Measurements from ENCODE around the gene RPL4.
"Not testable (repeated sequence)": the region's sequence is repeated elsewhere in the genome, so short reads cannot be mapped to it uniquely, and the experiment has no call there.

The RPL4 gene

GRCh38 chr15:66472176-66472999 is 32.3 kb downstream of the RPL4 start:
- Histone ChIP-seq H2BK120ac (ENCODE audit: low read depth, low read length) (no peak overlapping the region), H2BK12ac (ENCODE audit: low read length in 2 of 2) (no peak overlapping the region), H3K23ac (ENCODE audit: low read length in 2 of 2) (no peak overlapping the region), H3K36me3 (ENCODE audit: control insufficient read depth in 1 of 2, insufficient read depth in 2 of 2, low read depth in 1 of 2, low read length in 2 of 2) (peaks cover 0 to 6% of the 10 kb centered on the region in 2 experiments), H3K4me2 (ENCODE audit: low read length, poor library complexity, severe bottlenecking) (no peak overlapping the region), H3K9ac (ENCODE audit: low read length) (peak overlapping the region; percentile 9), H3K27ac (ENCODE audit: low read length, poor library complexity, severe bottlenecking) (peak overlapping the region; percentile 40), H3K4me1 (ENCODE audit: control insufficient read depth, insufficient read depth, low read depth, low read length) (peaks cover 7% of the 10 kb centered on the region), H2AFZ (ENCODE audit: low read depth, low read length) (no peak overlapping the region), H3K4ac (ENCODE audit: low read depth in 1 of 2, low read length in 2 of 2) (no peak overlapping the region), H4K91ac (ENCODE audit: low read length) (no peak overlapping the region), H2BK5ac (ENCODE audit: low read depth, low read length, poor library complexity, severe bottlenecking) (no peak overlapping the region), H4K8ac (ENCODE audit: low read length) (peak overlapping the region; percentile 16), H3K9me3 (ENCODE audit: control insufficient read depth, low read length) (no peaks in the 10 kb centered on the region), H2BK15ac (ENCODE audit: low read depth, poor library complexity, severe bottlenecking) (no peak overlapping the region), H3K27me3 (ENCODE audit: control insufficient read depth in 1 of 2, insufficient read depth in 1 of 2, low read length in 2 of 2) (no peaks in the 10 kb centered on the region), H2AK5ac (ENCODE audit: low read length, severe bottlenecking) (peak overlapping the region; percentile 57), H3K79me1 (replicated peaks; ENCODE audit: low read length, poor library complexity, severe bottlenecking) (peaks cover 23% of the 10 kb centered on the region), H3K18ac (ENCODE audit: low read depth in 1 of 2, low read length in 2 of 2) (no peak overlapping the region), H3K4me3 (ENCODE audit: insufficient read depth in 1 of 2, low read depth in 1 of 2, low read length in 2 of 2) (peak overlapping the region in 1 of 2 experiments; percentile 25), H3K14ac (ENCODE audit: low read length in 2 of 2) (no peak overlapping the region)
- 28% methylated on average over 4 of the region's 8 CpGs for WGBS
- peak; percentile 50 for DNase-seq

GRCh38 chr15:66470825-66471224 is 33.8 kb downstream of the RPL4 start:
- not testable (repeated sequence) for H2AK5ac ChIP-seq (ENCODE audit: low read length, severe bottlenecking); H3K4me3 ChIP-seq (ENCODE audit: insufficient read depth in 1 of 2, low read depth in 1 of 2, low read length in 2 of 2); H3K36me3 ChIP-seq (ENCODE audit: control insufficient read depth in 1 of 2, insufficient read depth in 2 of 2, low read depth in 1 of 2, low read length in 2 of 2); H3K9me3 ChIP-seq (ENCODE audit: control insufficient read depth, low read length); H2BK5ac ChIP-seq (ENCODE audit: low read depth, low read length, poor library complexity, severe bottlenecking); H3K4me2 ChIP-seq (ENCODE audit: low read length, poor library complexity, severe bottlenecking); H2BK15ac ChIP-seq (ENCODE audit: low read depth, poor library complexity, severe bottlenecking); H3K27me3 ChIP-seq (ENCODE audit: control insufficient read depth in 1 of 2, insufficient read depth in 1 of 2, low read length in 2 of 2); H2BK120ac ChIP-seq (ENCODE audit: low read depth, low read length); DNase-seq; H4K91ac ChIP-seq (ENCODE audit: low read length); H3K18ac ChIP-seq (ENCODE audit: low read depth in 1 of 2, low read length in 2 of 2); H3K27ac ChIP-seq (ENCODE audit: low read length, poor library complexity, severe bottlenecking); H3K14ac ChIP-seq (ENCODE audit: low read length in 2 of 2); H3K4ac ChIP-seq (ENCODE audit: low read depth in 1 of 2, low read length in 2 of 2); H3K4me1 ChIP-seq (ENCODE audit: control insufficient read depth, insufficient read depth, low read depth, low read length); H3K9ac ChIP-seq (ENCODE audit: low read length); H2BK12ac ChIP-seq (ENCODE audit: low read length in 2 of 2); H2AFZ ChIP-seq (ENCODE audit: low read depth, low read length); H4K8ac ChIP-seq (ENCODE audit: low read length); H3K23ac ChIP-seq (ENCODE audit: low read length in 2 of 2)
- WGBS, result 83% methylated on average over 4 of the region's 4 CpGs
- peaks cover 25% of the 10 kb centered on the region for H3K79me1 ChIP-seq (replicated peaks; ENCODE audit: low read length, poor library complexity, severe bottlenecking)

GRCh38 chr15:66467162-66468040 is 37.3 kb downstream of the RPL4 start:
- not testable (repeated sequence) for H3K23ac ChIP-seq (ENCODE audit: low read length in 2 of 2); H3K4me2 ChIP-seq (ENCODE audit: low read length, poor library complexity, severe bottlenecking); H2BK12ac ChIP-seq (ENCODE audit: low read length in 2 of 2); DNase-seq; H3K9me3 ChIP-seq (ENCODE audit: control insufficient read depth, low read length); H3K18ac ChIP-seq (ENCODE audit: low read depth in 1 of 2, low read length in 2 of 2); H3K4me3 ChIP-seq (ENCODE audit: insufficient read depth in 1 of 2, low read depth in 1 of 2, low read length in 2 of 2); H2BK15ac ChIP-seq (ENCODE audit: low read depth, poor library complexity, severe bottlenecking); H3K27ac ChIP-seq (ENCODE audit: low read length, poor library complexity, severe bottlenecking); H4K91ac ChIP-seq (ENCODE audit: low read length); H2AFZ ChIP-seq (ENCODE audit: low read depth, low read length); H2AK5ac ChIP-seq (ENCODE audit: low read length, severe bottlenecking); H2BK120ac ChIP-seq (ENCODE audit: low read depth, low read length); H2BK5ac ChIP-seq (ENCODE audit: low read depth, low read length, poor library complexity, severe bottlenecking); H3K9ac ChIP-seq (ENCODE audit: low read length); H3K4ac ChIP-seq (ENCODE audit: low read depth in 1 of 2, low read length in 2 of 2); H4K8ac ChIP-seq (ENCODE audit: low read length); H3K4me1 ChIP-seq (ENCODE audit: control insufficient read depth, insufficient read depth, low read depth, low read length); H3K14ac ChIP-seq (ENCODE audit: low read length in 2 of 2); H3K27me3 ChIP-seq (ENCODE audit: control insufficient read depth in 1 of 2, insufficient read depth in 1 of 2, low read length in 2 of 2)
- 100% methylated on average over 4 of the region's 11 CpGs for WGBS
- Histone ChIP-seq H3K36me3 (ENCODE audit: control insufficient read depth in 1 of 2, insufficient read depth in 2 of 2, low read depth in 1 of 2, low read length in 2 of 2) (peaks cover 2 to 16% of the 10 kb centered on the region in 2 experiments), H3K79me1 (replicated peaks; ENCODE audit: low read length, poor library complexity, severe bottlenecking) (peaks cover 14% of the 10 kb centered on the region)

GRCh38 chr15:66465294-66465693 is 39.4 kb downstream of the RPL4 start:
- not testable (repeated sequence) for H2BK5ac ChIP-seq (ENCODE audit: low read depth, low read length, poor library complexity, severe bottlenecking); H3K18ac ChIP-seq (ENCODE audit: low read depth in 1 of 2, low read length in 2 of 2); H3K9me3 ChIP-seq (ENCODE audit: control insufficient read depth, low read length); H4K8ac ChIP-seq (ENCODE audit: low read length); H3K14ac ChIP-seq (ENCODE audit: low read length in 2 of 2); H4K91ac ChIP-seq (ENCODE audit: low read length); H3K23ac ChIP-seq (ENCODE audit: low read length in 2 of 2); DNase-seq; H2AK5ac ChIP-seq (ENCODE audit: low read length, severe bottlenecking); H3K9ac ChIP-seq (ENCODE audit: low read length); H3K4me3 ChIP-seq (ENCODE audit: insufficient read depth in 1 of 2, low read depth in 1 of 2, low read length in 2 of 2); H2BK15ac ChIP-seq (ENCODE audit: low read depth, poor library complexity, severe bottlenecking); H2BK12ac ChIP-seq (ENCODE audit: low read length in 2 of 2); H2BK120ac ChIP-seq (ENCODE audit: low read depth, low read length); H3K4me1 ChIP-seq (ENCODE audit: control insufficient read depth, insufficient read depth, low read depth, low read length); H2AFZ ChIP-seq (ENCODE audit: low read depth, low read length); H3K27ac ChIP-seq (ENCODE audit: low read length, poor library complexity, severe bottlenecking); H3K27me3 ChIP-seq (ENCODE audit: control insufficient read depth in 1 of 2, insufficient read depth in 1 of 2, low read length in 2 of 2); H3K4me2 ChIP-seq (ENCODE audit: low read length, poor library complexity, severe bottlenecking); H3K4ac ChIP-seq (ENCODE audit: low read depth in 1 of 2, low read length in 2 of 2)
- peaks cover 5 to 16% of the 10 kb centered on the region in 2 experiments for H3K36me3 ChIP-seq (ENCODE audit: control insufficient read depth in 1 of 2, insufficient read depth in 2 of 2, low read depth in 1 of 2, low read length in 2 of 2)
- peaks cover 18% of the 10 kb centered on the region for H3K79me1 ChIP-seq (replicated peaks; ENCODE audit: low read length, poor library complexity, severe bottlenecking)
- 98% methylated on average over 4 of the region's 6 CpGs for WGBS
